Epithelial cell of umbilical artery (primary cell): ENCODE results near the gene CES2. TPM values are rescaled to one million over a fixed set of nuclear protein-coding genes. Genes with fewer than 3 reads are reported as not detected.

ENCODE experiments used
- total RNA-seq: library from RNA; depleted of rRNA; stranded (reverse); fragments of >200 nt; gene quantifications from 2 replicates; pipeline ENCODE4 v1.2.3, GENCODE V29; 2014

Gene CES2, protein sequence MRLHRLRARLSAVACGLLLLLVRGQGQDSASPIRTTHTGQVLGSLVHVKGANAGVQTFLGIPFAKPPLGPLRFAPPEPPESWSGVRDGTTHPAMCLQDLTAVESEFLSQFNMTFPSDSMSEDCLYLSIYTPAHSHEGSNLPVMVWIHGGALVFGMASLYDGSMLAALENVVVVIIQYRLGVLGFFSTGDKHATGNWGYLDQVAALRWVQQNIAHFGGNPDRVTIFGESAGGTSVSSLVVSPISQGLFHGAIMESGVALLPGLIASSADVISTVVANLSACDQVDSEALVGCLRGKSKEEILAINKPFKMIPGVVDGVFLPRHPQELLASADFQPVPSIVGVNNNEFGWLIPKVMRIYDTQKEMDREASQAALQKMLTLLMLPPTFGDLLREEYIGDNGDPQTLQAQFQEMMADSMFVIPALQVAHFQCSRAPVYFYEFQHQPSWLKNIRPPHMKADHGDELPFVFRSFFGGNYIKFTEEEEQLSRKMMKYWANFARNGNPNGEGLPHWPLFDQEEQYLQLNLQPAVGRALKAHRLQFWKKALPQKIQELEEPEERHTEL
- 12.0 and 17.5 TPM in 2 replicates for total RNA-seq

GRCh38 chr16:66935314-66936011 lies at the start of gene CES2:
Gene CES2, plus strand, starts transcription at chr16:66935516. Its CDS starts 120 bp downstream, at chr16:66935636.

GRCh38 chr16:66918803-66919568 lies 16.3 kb upstream of the CES2 start, which contains the start of gene CDH16:
Gene CDH16, minus strand, starts transcription at chr16:66918885. Its CDS starts 820 bp downstream, at chr16:66918065.

DNA sequence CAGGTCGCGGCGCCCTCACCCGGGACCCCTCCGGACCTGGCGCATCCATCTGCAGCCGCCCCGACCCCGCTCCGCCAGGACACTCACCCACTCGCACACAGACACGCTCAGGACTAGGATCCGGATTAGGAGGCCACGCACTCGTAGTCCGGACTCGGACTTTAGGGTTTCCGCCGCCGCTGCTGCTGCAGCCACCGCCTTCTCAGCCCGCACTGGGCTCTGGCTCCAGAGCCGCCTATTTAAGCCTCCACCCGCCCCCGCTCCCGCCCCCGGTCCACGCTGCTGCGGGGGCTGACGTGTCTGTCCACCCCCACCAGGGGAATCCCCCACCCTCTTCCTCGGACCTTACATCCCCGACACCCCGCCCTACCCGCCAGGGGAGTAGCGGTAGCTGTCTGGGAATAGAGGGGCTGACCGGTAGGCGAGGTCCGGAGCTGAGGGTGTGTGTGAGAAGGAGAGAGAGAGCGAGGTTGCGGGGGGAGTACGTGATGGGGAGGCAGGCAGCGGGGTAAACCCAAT lies 9.9 kb upstream of the CES2 start, which contains the start of gene RRAD:
Gene RRAD (minus strand): TSS at position 214 of the 519 bp plus-strand sequence. CDS start 356 bp downstream, outside the sequence.

DNA sequence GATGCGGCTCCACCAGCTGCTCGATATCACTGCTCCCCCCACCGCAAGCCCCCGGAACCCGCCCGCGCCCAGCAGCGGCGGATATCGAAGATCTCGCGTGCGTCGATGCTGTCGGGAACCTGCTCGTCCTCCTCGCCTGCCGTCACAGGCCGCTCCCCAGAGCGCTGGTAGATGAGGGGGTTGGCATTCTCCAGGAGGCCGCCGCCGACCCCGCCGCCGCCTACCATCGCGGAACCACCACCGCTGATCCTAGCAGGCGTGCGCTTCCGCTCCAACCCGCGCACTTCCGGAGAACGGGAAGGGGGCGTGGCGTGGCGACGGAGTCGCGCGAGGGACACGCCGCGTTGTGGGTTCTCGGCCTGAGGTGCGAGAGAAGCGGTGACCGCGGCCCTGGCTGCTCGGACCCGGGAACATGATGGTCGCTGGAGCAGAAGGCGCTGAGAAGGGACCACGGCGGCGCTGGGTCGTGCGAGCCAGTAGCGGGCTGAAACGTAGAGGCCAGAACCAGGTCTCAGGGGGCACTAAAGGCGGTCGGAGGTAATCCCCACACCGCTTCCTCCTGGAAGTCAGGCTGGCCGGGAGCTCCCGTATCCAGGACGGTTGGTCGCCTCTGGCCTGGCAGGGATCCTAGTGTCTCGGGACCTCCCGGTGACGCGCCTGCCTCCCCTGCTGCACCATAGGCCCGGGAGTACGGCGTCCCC lies 1.0 kb upstream of the CES2 start, which contains the start of gene CIAO2B:
Gene CIAO2B (minus strand): TSS at position 265 of the 701 bp plus-strand sequence. CDS start 38 bp downstream, at position 227.

GRCh38 chr16:66961065-66961744 lies 25.9 kb downstream of the CES2 start, which contains the start of gene CES3:
Gene CES3, plus strand, starts transcription at chr16:66961266. Its CDS starts 42 bp downstream, at chr16:66961308.

GRCh38 chr16:66988197-66988788 lies 53.0 kb downstream of the CES2 start, which contains the start of gene CES4A:
Gene CES4A, plus strand, starts transcription at chr16:66988589. Its CDS starts 184 bp downstream, at chr16:66988773.

Other genes starting within 250 kb of the CES2 start
- gene CMTM4, start 238.8 kb upstream of the CES2 start, total RNA-seq, result 9.3 and 10.4 TPM in 2 replicates
- gene DYNC1LI2, start 183.9 kb upstream of the CES2 start, total RNA-seq, result 121 and 163 TPM in 2 replicates
- not detected in 2 replicates for gene TERB1, start 133.9 kb upstream of the CES2 start, total RNA-seq
- gene NAE1, start 104.5 kb upstream of the CES2 start, total RNA-seq, result 93.2 and 94.8 TPM in 2 replicates
- gene CA7, start 91.1 kb upstream of the CES2 start, total RNA-seq, result not detected in 2 replicates
- gene PDP2, start 55.0 kb upstream of the CES2 start, total RNA-seq, result 5.2 and 19.8 TPM in 2 replicates
- gene CDH16, start 16.6 kb upstream of the CES2 start, total RNA-seq, result not detected in 2 replicates
- gene RRAD, start 10.0 kb upstream of the CES2 start, total RNA-seq, result 0.65 and 1.5 TPM in 2 replicates
- 169 and 285 TPM in 2 replicates for gene CIAO2B, start 1.1 kb upstream of the CES2 start, total RNA-seq
- gene CES3, start 25.8 kb downstream of the CES2 start, total RNA-seq, result not detected in 2 replicates
- gene CES4A, start 53.1 kb downstream of the CES2 start, total RNA-seq, result 0.65 and 0.91 TPM in 2 replicates
- 143 and 146 TPM in 2 replicates for gene CBFB, start 93.6 kb downstream of the CES2 start, total RNA-seq
- gene PHAF1, start 174.4 kb downstream of the CES2 start, total RNA-seq, result 7.8 and 10.8 TPM in 2 replicates
- 1.6 and 4.0 TPM in 2 replicates for gene B3GNT9, start 215.5 kb downstream of the CES2 start, total RNA-seq
- gene TRADD, start 224.4 kb downstream of the CES2 start, total RNA-seq, result 22.3 and 23.7 TPM in 2 replicates
- 2.3 and 5.8 TPM in 2 replicates for gene FBXL8, start 224.4 kb downstream of the CES2 start, total RNA-seq
- gene HSF4, start 229.2 kb downstream of the CES2 start, total RNA-seq, result 0.32 and 0.61 TPM in 2 replicates
- gene NOL3, start 235.0 kb downstream of the CES2 start, total RNA-seq, result 7.3 and 12.3 TPM in 2 replicates
- 11.7 and 13.4 TPM in 2 replicates for gene MATCAP1, start 248.4 kb downstream of the CES2 start, total RNA-seq